DOHH2 (cell line): ENCODE data around the gene MAML2.

Experiments
- EZH2phosphoT487 ChIP-seq: fragments of 200-600 bp; sonication (generic); IDR thresholded peaks from 2 replicates; pipeline ENCODE4 v1.6.1; 2017; ENCODE audit warnings: borderline replicate concordance, mild to moderate bottlenecking, antibody characterized with exemption, low read length, moderate library complexity, mixed read lengths
- TF ChIP-seq, protein P1 (sequence below): fragments of 200-600 bp; sonication (generic); IDR thresholded peaks from one replicate; pipeline ENCODE4 v1.5.1; 2014; ENCODE audit warnings: antibody characterized with exemption, mild to moderate bottlenecking, low read depth, low read length; ENCODE audit not compliant: poor library complexity, severe bottlenecking

DNA sequence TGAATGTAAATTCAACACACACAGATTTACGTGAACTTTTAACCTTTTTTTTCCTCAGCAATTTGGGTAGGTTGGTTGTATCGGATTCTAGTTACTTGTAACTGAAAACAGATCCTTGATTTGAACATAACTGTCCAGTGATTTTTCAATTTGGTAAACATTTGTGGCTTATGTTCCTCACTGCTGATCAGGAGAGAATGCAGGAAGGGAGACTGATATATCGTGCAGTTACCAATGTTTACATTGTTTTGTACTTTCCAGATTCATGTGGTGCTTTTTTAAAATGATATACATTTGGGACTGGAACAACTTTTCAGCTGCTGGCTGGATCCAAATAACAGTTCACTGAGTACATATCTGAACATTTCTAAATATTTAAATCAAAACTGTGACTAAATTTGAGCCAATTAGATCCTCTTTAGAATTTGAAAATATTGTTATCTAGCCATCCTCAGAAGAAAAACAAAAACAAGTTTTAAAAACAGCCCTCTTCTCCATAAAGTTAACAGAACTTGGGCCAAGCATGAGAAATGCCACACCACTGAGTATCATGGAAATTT, 334.8 kb downstream of the MAML2 start:
- TF ChIP-seq, protein P1, sequence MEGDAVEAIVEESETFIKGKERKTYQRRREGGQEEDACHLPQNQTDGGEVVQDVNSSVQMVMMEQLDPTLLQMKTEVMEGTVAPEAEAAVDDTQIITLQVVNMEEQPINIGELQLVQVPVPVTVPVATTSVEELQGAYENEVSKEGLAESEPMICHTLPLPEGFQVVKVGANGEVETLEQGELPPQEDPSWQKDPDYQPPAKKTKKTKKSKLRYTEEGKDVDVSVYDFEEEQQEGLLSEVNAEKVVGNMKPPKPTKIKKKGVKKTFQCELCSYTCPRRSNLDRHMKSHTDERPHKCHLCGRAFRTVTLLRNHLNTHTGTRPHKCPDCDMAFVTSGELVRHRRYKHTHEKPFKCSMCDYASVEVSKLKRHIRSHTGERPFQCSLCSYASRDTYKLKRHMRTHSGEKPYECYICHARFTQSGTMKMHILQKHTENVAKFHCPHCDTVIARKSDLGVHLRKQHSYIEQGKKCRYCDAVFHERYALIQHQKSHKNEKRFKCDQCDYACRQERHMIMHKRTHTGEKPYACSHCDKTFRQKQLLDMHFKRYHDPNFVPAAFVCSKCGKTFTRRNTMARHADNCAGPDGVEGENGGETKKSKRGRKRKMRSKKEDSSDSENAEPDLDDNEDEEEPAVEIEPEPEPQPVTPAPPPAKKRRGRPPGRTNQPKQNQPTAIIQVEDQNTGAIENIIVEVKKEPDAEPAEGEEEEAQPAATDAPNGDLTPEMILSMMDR = no peak
- TF ChIP-seq EZH2phosphoT487 = no peak
